ENCODE measurements around the gene DCDC2C. TPM values are rescaled to one million over a fixed set of nuclear protein-coding genes. Genes with fewer than 3 reads are reported as not detected.

DCDC2C gene
- polyA plus RNA-seq, 3 donors, result not detected

- H3K36me3 Mint-ChIP-seq, result no peaks in the 10 kb centered on the region
- intact Hi-C loops (cut with micrococcal nuclease), result no loop called here
Measured at GRCh38 chr2:3759331-3759730, 56.0 kb downstream of the DCDC2C start.

GRCh38 chr2:3759761-3760160, 56.4 kb downstream of the DCDC2C start:
- WGBS (ENCODE audit: insufficient coverage), result 76% methylated on average over 3 of the region's 4 CpGs
- H2AFZ ChIP-seq (ENCODE audit: insufficient read depth, low read depth, low read length, poor library complexity, severe bottlenecking), result no peak overlapping the region
- Mint-ChIP-seq H3K4me3 (no peak overlapping the region), H3K4me1 (no peaks in the 10 kb centered on the region), H3K36me3 (no peaks in the 10 kb centered on the region), H3K9me3 (peaks cover 0 to 6% (median 0%) of the 10 kb centered on the region in 7 donors), H3K27ac (no peak overlapping the region), H3K27me3 (ENCODE audit: low read depth in 3 of 3) (peaks cover 0 to 5% (median 2%) of the 10 kb centered on the region in 3 donors)
- no peaks in the 10 kb centered on the region for H3K27me3 ChIP-seq (ENCODE audit: control insufficient read depth in 2 of 2, insufficient read depth in 2 of 2, low read length in 2 of 2)
- H3K9ac ChIP-seq (ENCODE audit: insufficient read depth, low read length, poor library complexity, severe bottlenecking), result no peak overlapping the region
- H3K27ac ChIP-seq (ENCODE audit: low read depth in 1 of 2, low read length in 2 of 2), result no peak overlapping the region
- H3K4me1 ChIP-seq (ENCODE audit: control insufficient read depth in 1 of 2, insufficient read depth in 2 of 2, low read length in 2 of 2), result no peaks in the 10 kb centered on the region
- H3K36me3 ChIP-seq (replicated peaks in 1 of 2; ENCODE audit: control insufficient read depth in 1 of 2, insufficient read depth in 2 of 2, low read length in 2 of 2), result no peaks in the 10 kb centered on the region
- no peak for TF ChIP-seq CTCF (IDR thresholded peaks at IDR 0.05)
- H4K20me1 ChIP-seq (ENCODE audit: insufficient read depth, low read length), result no peaks in the 10 kb centered on the region
- H3K4me3 ChIP-seq (replicated peaks in 1 of 3; ENCODE audit: low read depth in 2 of 3, low read length in 3 of 3), result no peak overlapping the region
- no peak overlapping the region for H3K4me2 ChIP-seq (replicated peaks; ENCODE audit: extremely low read depth, low read length, poor library complexity, severe bottlenecking)
- no peak for DNase-seq
- no peaks in the 10 kb centered on the region for H3K9me3 ChIP-seq (replicated peaks in 1 of 2; ENCODE audit: control insufficient read depth in 1 of 2, insufficient read depth in 1 of 2, low read length in 2 of 2)
- intact Hi-C loops (cut with micrococcal nuclease), result no loop called here
- H3K79me2 ChIP-seq (ENCODE audit: insufficient read depth, low read length), result no peaks in the 10 kb centered on the region

More at GRCh38 chr2:3759331-3759730, 56.0 kb downstream of the DCDC2C start:
- Mint-ChIP-seq H3K27me3 (ENCODE audit: low read depth in 3 of 3) (peaks cover 0 to 5% (median 5%) of the 10 kb centered on the region in 3 donors), H3K4me3 (no peak overlapping the region), H3K27ac (no peak overlapping the region), H3K4me1 (no peaks in the 10 kb centered on the region), H3K9me3 (peaks cover 0 to 6% (median 0%) of the 10 kb centered on the region in 7 donors)
- no peak for TF ChIP-seq CTCF (IDR thresholded peaks at IDR 0.05)
- Histone ChIP-seq H3K79me2 (ENCODE audit: insufficient read depth, low read length) (no peaks in the 10 kb centered on the region), H4K20me1 (ENCODE audit: insufficient read depth, low read length) (no peaks in the 10 kb centered on the region), H3K4me1 (ENCODE audit: control insufficient read depth in 1 of 2, insufficient read depth in 2 of 2, low read length in 2 of 2) (no peaks in the 10 kb centered on the region), H3K4me2 (replicated peaks; ENCODE audit: extremely low read depth, low read length, poor library complexity, severe bottlenecking) (no peak overlapping the region), H3K27ac (ENCODE audit: low read depth in 1 of 2, low read length in 2 of 2) (no peak overlapping the region), H2AFZ (ENCODE audit: insufficient read depth, low read depth, low read length, poor library complexity, severe bottlenecking) (no peak overlapping the region), H3K4me3 (replicated peaks in 1 of 3; ENCODE audit: low read depth in 2 of 3, low read length in 3 of 3) (no peak overlapping the region), H3K36me3 (replicated peaks in 1 of 2; ENCODE audit: control insufficient read depth in 1 of 2, insufficient read depth in 2 of 2, low read length in 2 of 2) (no peaks in the 10 kb centered on the region), H3K9me3 (replicated peaks in 1 of 2; ENCODE audit: control insufficient read depth in 1 of 2, insufficient read depth in 1 of 2, low read length in 2 of 2) (no peaks in the 10 kb centered on the region), H3K9ac (ENCODE audit: insufficient read depth, low read length, poor library complexity, severe bottlenecking) (no peak overlapping the region), H3K27me3 (ENCODE audit: control insufficient read depth in 2 of 2, insufficient read depth in 2 of 2, low read length in 2 of 2) (no peaks in the 10 kb centered on the region)
- DNase-seq, result no peak
- 89% methylated on average over 7 of the region's 7 CpGs for WGBS (ENCODE audit: insufficient coverage)

All from CD14-positive monocyte (primary cell).